LNCaP clone FGC (cell line): ENCODE results near the gene TMEM132C.

ENCODE experiments used
- DNase-seq: peaks from one replicate; pipeline ENCODE4 v3.0.0-alpha.2; 2011; ENCODE audit warnings: low read depth
- H3K4me3 ChIP-seq: 2 replicates; pipeline ENCODE4 v1.5.1; 2011; ENCODE audit warnings: mild to moderate bottlenecking, low read depth, low read length, control low read depth
- CTCF ChIP-seq: IDR thresholded peaks from 2 replicates; pipeline ENCODE4 v1.5.1; 2012; ENCODE audit warnings: mild to moderate bottlenecking; ENCODE audit not compliant: control insufficient read depth, insufficient read depth; ENCODE audit errors: extremely low read depth

Gene TMEM132C

DNA sequence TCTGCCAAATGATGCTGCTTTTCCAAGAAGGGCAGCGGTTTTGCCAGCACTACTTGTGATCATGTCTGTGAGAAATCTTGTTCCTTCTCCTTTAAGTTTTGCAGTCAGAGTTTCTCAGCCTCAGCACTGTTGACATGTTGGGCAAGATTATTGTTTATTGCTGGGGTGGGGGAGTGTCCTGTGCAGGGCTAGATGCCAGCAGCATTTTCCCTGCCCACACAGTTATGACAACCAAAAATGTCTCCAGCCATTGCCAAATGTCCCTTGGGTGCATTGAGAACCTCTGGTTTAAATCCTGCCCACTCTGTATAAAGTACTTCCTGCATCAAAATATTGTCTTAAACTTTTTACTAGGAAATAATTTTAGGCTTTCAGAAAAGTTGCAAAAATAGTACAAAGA is 20.0 kb downstream of the TMEM132C start:
- DNase-seq = no peak
- H3K4me3 ChIP-seq = no peak overlapping the region
- no peak for TF ChIP-seq CTCF

DNA sequence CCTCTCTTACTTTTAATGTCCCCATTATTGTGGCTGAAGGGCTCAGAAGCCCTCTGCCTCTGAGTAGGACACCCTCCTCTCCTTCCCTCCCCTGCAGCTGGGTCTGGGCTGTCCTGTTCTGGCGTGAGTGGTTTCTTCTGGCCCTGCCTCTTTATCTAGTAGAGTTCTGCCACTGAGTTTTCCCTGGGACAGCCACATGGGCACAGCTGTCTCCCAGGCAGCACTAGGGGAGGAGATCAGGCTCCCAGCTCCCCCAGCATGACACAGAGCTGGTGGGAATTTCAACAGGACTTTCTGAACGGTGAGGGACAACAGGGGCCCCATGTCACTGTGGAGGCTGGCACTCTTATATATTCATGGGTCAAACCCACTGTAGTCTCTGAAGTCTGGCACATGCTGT is 21.4 kb downstream of the TMEM132C start:
- no peak overlapping the region for H3K4me3 ChIP-seq
- no peak for TF ChIP-seq CTCF
- DNase-seq = no peak

DNA sequence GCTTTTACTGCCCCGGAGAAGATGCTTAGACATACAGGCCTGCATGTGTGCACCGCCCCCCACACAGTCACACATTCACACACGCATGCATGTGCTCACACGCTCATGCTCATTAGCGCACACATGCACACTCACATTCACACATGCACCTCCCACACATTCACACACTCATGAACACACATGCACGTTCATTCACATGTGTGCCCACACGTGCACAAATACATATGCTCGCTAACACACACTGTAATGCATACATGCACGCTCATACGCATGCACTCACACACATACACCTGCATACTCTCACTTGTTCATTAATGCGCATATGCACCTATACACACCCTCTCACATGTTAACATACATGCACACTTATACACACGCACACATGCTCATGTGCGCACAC is 21.9 kb downstream of the TMEM132C start:
- DNase-seq = no peak
- TF ChIP-seq CTCF = no peak
- H3K4me3 ChIP-seq = no peak overlapping the region

- DNase-seq = no peak
- no peak for TF ChIP-seq CTCF
These were observed 24.0 kb downstream of the TMEM132C start for GRCh38 chr12:128290938-128291337.

DNA sequence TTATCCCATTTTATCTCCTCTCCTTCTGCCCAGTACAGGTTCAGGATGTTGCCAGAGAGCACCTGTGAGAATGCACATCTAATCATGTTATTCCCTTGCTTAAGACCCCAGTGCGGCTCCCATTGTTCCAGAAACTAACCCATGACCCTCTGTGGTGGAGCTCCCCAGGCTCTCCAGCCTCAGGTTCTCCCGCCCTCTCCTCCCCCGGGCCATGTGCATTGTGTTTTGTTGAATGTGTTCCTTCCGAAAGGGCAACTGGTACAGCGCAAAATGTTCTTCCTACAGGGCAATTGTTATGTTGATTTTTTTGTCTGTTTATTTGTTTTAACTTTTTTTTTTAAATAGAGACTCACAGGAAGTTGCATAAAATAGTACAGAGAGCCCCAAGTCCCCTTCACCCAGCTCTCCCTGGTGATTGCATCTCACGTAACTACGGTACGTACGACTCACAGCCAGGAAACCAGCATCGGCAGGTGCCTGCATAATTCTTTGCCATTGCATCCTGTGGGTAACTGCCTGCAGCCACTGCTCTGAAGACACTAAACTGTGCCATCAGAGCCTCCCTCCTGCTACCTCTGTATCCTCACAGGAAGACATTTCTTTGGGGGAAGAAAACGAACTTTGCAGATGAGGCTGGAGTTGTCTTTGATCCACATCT is 31.2 kb downstream of the TMEM132C start:
- TF ChIP-seq CTCF = no peak
- no peak overlapping the region for H3K4me3 ChIP-seq
- no peak for DNase-seq

More at GRCh38 chr12:128290938-128291337, 24.0 kb downstream of the TMEM132C start:
- H3K4me3 ChIP-seq = no peak overlapping the region

- DNase-seq = no peak
These were observed 38.4 kb downstream of the TMEM132C start for GRCh38 chr12:128305336-128305892.

More at GRCh38 chr12:128305336-128305892, 38.4 kb downstream of the TMEM132C start:
- no peak overlapping the region for H3K4me3 ChIP-seq
- no peak for TF ChIP-seq CTCF
